ENCODE results near the gene ZNF654.
"Not testable (repeated sequence)": the region's sequence is repeated elsewhere in the genome, so short reads cannot be mapped to it uniquely, and the experiment has no call there.

Gene ZNF654

GRCh38 chr3:88061746-88062145, 2.7 kb downstream of the ZNF654 start:
- no peak for DNase-seq (ENCODE audit: low read depth)

GRCh38 chr3:88075072-88075471, 16.0 kb downstream of the ZNF654 start:
- DNase-seq (ENCODE audit: low read depth): no peak

GRCh38 chr3:88075497-88075896, 16.4 kb downstream of the ZNF654 start:
- DNase-seq (ENCODE audit: low read depth): no peak

- no peak for DNase-seq (ENCODE audit: low read depth)
These were observed 17.7 kb downstream of the ZNF654 start for GRCh38 chr3:88076712-88077111.

- DNase-seq (ENCODE audit: low read depth): no peak
These were observed 19.9 kb downstream of the ZNF654 start for GRCh38 chr3:88078932-88079331.

GRCh38 chr3:88082854-88083253, 23.8 kb downstream of the ZNF654 start:
- DNase-seq (ENCODE audit: low read depth): no peak

- DNase-seq (ENCODE audit: low read depth): no peak
These were observed 25.0 kb downstream of the ZNF654 start for GRCh38 chr3:88084097-88084501.

GRCh38 chr3:88090681-88091080, 31.6 kb downstream of the ZNF654 start:
- no peak for DNase-seq (ENCODE audit: low read depth)

GRCh38 chr3:88092270-88092669, 33.2 kb downstream of the ZNF654 start:
- DNase-seq (ENCODE audit: low read depth): no peak

- no peak for DNase-seq (ENCODE audit: low read depth)
These were observed 34.2 kb downstream of the ZNF654 start for GRCh38 chr3:88093266-88093665.

GRCh38 chr3:88101142-88101541, 42.1 kb downstream of the ZNF654 start:
- no peak for DNase-seq (ENCODE audit: low read depth)

- no peak for DNase-seq (ENCODE audit: low read depth)
These were observed 46.3 kb downstream of the ZNF654 start for GRCh38 chr3:88105325-88105724.

GRCh38 chr3:88112289-88112688, 53.2 kb downstream of the ZNF654 start:
- DNase-seq (ENCODE audit: low read depth): no peak

- peak; percentile 38 for DNase-seq (ENCODE audit: low read depth)
These were observed 54.5 kb downstream of the ZNF654 start for GRCh38 chr3:88113311-88114162.

- no peak for DNase-seq (ENCODE audit: low read depth)
These were observed 56.0 kb downstream of the ZNF654 start for GRCh38 chr3:88114878-88115549.

- no peak for DNase-seq (ENCODE audit: low read depth)
These were observed 58.6 kb downstream of the ZNF654 start for GRCh38 chr3:88117683-88118082.

GRCh38 chr3:88118603-88119002, 59.5 kb downstream of the ZNF654 start:
- not testable (repeated sequence) for DNase-seq (ENCODE audit: low read depth)

- DNase-seq (ENCODE audit: low read depth): no peak
These were observed 64.5 kb downstream of the ZNF654 start for GRCh38 chr3:88123526-88123925.

GRCh38 chr3:88131695-88132094, 72.6 kb downstream of the ZNF654 start:
- DNase-seq (ENCODE audit: low read depth): no peak

GRCh38 chr3:88132894-88133293, 73.8 kb downstream of the ZNF654 start:
- no peak for DNase-seq (ENCODE audit: low read depth)

GRCh38 chr3:88133711-88134263, 74.7 kb downstream of the ZNF654 start:
- DNase-seq (ENCODE audit: low read depth): no peak

- DNase-seq (ENCODE audit: low read depth): no peak
These were observed 78.8 kb downstream of the ZNF654 start for GRCh38 chr3:88137836-88138235.

- no peak for DNase-seq (ENCODE audit: low read depth)
These were observed 82.5 kb downstream of the ZNF654 start for GRCh38 chr3:88141458-88142083.
